NB4 (cell line): ENCODE data around the gene IZUMO2.
"Not testable (repeated sequence)": the region's sequence is repeated elsewhere in the genome, so short reads cannot be mapped to it uniquely, and the experiment has no call there.

Experiments
- CTCF ChIP-seq: IDR thresholded peaks from one replicate; pipeline ENCODE4 v1.5.1; 2012; ENCODE audit warnings: low read depth, low read length
- POLR2A ChIP-seq: IDR thresholded peaks from 2 replicates; pipeline ENCODE4 v1.6.1; 2011; ENCODE audit warnings: mild to moderate bottlenecking; ENCODE audit not compliant: insufficient read length; ENCODE audit errors: extremely low read depth

- not testable (repeated sequence) for TF ChIP-seq CTCF, POLR2A
Observed at GRCh38 chr19:50135856-50136602, 27.1 kb downstream of the IZUMO2 start.
